Renal pelvis (tissue), 4 donors: ENCODE data around the gene DPF3. TPM values are rescaled to one million over a fixed set of nuclear protein-coding genes. Genes with fewer than 3 reads are reported as not detected.

Source experiments
- DNase-seq: peaks from one replicate; pipeline ENCODE4 v3.0.0-alpha.2; 2013
- polyA plus RNA-seq, 3 donors: library from polyadenylated mRNA; unstranded; fragments of 120-200 nt; gene quantifications; one replicate each; pipeline ENCODE4 v1.2.1, GENCODE V29; 2013; ENCODE audit not compliant: insufficient read length in 3 of 3

The DPF3 gene
- polyA plus RNA-seq, 3 donors: 3.5 to 5.4 (median 3.6) TPM

- no peak for DNase-seq
Observed at GRCh38 chr14:72715215-72715849, 178.6 kb downstream of the DPF3 start.

- no peak for DNase-seq
Observed at GRCh38 chr14:72714871-72715214, 179.1 kb downstream of the DPF3 start.

- DNase-seq: no peak
Observed at GRCh38 chr14:72714094-72714493, 179.8 kb downstream of the DPF3 start.

GRCh38 chr14:72711936-72712335 is 182.0 kb downstream of the DPF3 start:
- DNase-seq: no peak

GRCh38 chr14:72709916-72710611 is 183.8 kb downstream of the DPF3 start:
- no peak for DNase-seq

GRCh38 chr14:72708708-72709475 is 185.0 kb downstream of the DPF3 start:
- no peak for DNase-seq

GRCh38 chr14:72708222-72708621 is 185.7 kb downstream of the DPF3 start:
- no peak for DNase-seq

- DNase-seq: no peak
Observed at GRCh38 chr14:72706485-72706884, 187.4 kb downstream of the DPF3 start.

- no peak for DNase-seq
Observed at GRCh38 chr14:72704502-72704901, 189.4 kb downstream of the DPF3 start.

- DNase-seq: no peak
Observed at GRCh38 chr14:72701605-72702004, 192.3 kb downstream of the DPF3 start.

GRCh38 chr14:72701237-72701565 is 192.7 kb downstream of the DPF3 start:
- no peak for DNase-seq

GRCh38 chr14:72700338-72701236 is 193.3 kb downstream of the DPF3 start:
- DNase-seq: no peak

- DNase-seq: no peak
Observed at GRCh38 chr14:72699852-72700257, 194.0 kb downstream of the DPF3 start.

- no peak for DNase-seq
Observed at GRCh38 chr14:72699443-72699842, 194.5 kb downstream of the DPF3 start.

- DNase-seq: no peak
Observed at GRCh38 chr14:72692696-72693095, 201.2 kb downstream of the DPF3 start.

GRCh38 chr14:72690324-72690723 is 203.6 kb downstream of the DPF3 start:
- no peak for DNase-seq

- DNase-seq: no peak
Observed at GRCh38 chr14:72688990-72689671, 204.8 kb downstream of the DPF3 start.

- DNase-seq: no peak
Observed at GRCh38 chr14:72686832-72687231, 207.1 kb downstream of the DPF3 start.

GRCh38 chr14:72686101-72686500 is 207.8 kb downstream of the DPF3 start:
- no peak for DNase-seq

- no peak for DNase-seq
Observed at GRCh38 chr14:72685456-72685855, 208.4 kb downstream of the DPF3 start.

- no peak for DNase-seq
Observed at GRCh38 chr14:72683787-72684186, 210.1 kb downstream of the DPF3 start.

- DNase-seq: no peak
Observed at GRCh38 chr14:72682188-72682587, 211.7 kb downstream of the DPF3 start.
